GM12878 (cell line): ENCODE data around the gene IGLL5. TPM values are rescaled to one million over a fixed set of nuclear protein-coding genes. Genes with fewer than 3 reads are reported as not detected.

ENCODE experiments used
- ATAC-seq: fragments of 200-7000 bp; cut with Tn5 transposase; 3 replicates; pipeline ENCODE4 v1.9.1; 2020; ENCODE audit warnings: mild to moderate bottlenecking, moderate library complexity
- BruUV-seq: library from RNA; stranded (reverse); fragments of 400-500 nt; replicated peaks from 2 replicates; lab custom pipeline; 2021; lab: Mats Ljungman, UMichigan
- CTCF ChIA-PET: fragments of 300-600 bp; sonication (Branson Sonifier 250); formaldehyde crosslinking; extraction: SDS; loops from one replicate; lab custom pipeline; 2021; ENCODE audit warnings: inconsistent platforms; lab: Yijun Ruan, JAX
- POLR2A ChIA-PET: fragments of 350-600 bp; formaldehyde crosslinking; extraction: SDS; loops from one replicate; lab custom pipeline; 2021; ENCODE audit warnings: inconsistent platforms; lab: Charles Lee
- RAD21 ChIA-PET: fragments of 300-600 bp; sonication (Branson Sonifier 250); formaldehyde crosslinking; loops from one replicate; lab custom pipeline; 2023; ENCODE audit warnings: antibody characterized with exemption; ENCODE audit not compliant: unreplicated experiment; lab: Charles Lee
- SMC1A ChIA-PET: fragments of 300-600 bp; sonication (Branson Sonifier 250); formaldehyde crosslinking; loops from one replicate; lab custom pipeline; 2023; ENCODE audit not compliant: unreplicated experiment, uncharacterized antibody; lab: Charles Lee
- DNase-seq: peaks from one replicate; pipeline ENCODE4 v3.0.0-alpha.2; 2011; ENCODE audit warnings: low read depth, low spot score
- FAIRE-seq: peaks from 3 replicates; lab custom pipeline; 2011; peaks lifted over from hg19 to GRCh38; lab: Jason Lieb, UNC
- H2AFZ ChIP-seq: 2 replicates; pipeline ENCODE4 v1.6.0; 2011; ENCODE audit warnings: low read depth, low read length, control low read depth; ENCODE audit not compliant: control insufficient read depth
- H3K27ac ChIP-seq: 2 replicates; pipeline ENCODE4 v1.5.1; 2011; ENCODE audit warnings: control low read depth; ENCODE audit not compliant: control insufficient read depth, insufficient read depth
- H3K27me3 ChIP-seq, 2 experiments: replicated peaks in 1 of 2; 2 replicates each; pipeline versions ENCODE4 v1.6.0 to v1.6.1; 2011; ENCODE audit warnings: low read length in 1 of 2; ENCODE audit not compliant: control insufficient read depth in 2 of 2, insufficient read depth in 2 of 2
- H3K36me3 ChIP-seq, 2 experiments: 2 replicates each; pipeline ENCODE4 v1.5.1; 2011; ENCODE audit warnings: low read length in 1 of 2; ENCODE audit not compliant: control insufficient read depth in 2 of 2, insufficient read depth in 2 of 2
- H3K4me1 ChIP-seq: 2 replicates; pipeline ENCODE4 v1.6.1; 2011; ENCODE audit warnings: mild to moderate bottlenecking, low read length, moderate library complexity, mixed read lengths; ENCODE audit not compliant: control insufficient read depth, insufficient read depth
- H3K4me2 ChIP-seq: 2 replicates; pipeline ENCODE4 v1.6.0; 2011; ENCODE audit warnings: control low read depth; ENCODE audit not compliant: control insufficient read depth, insufficient read depth
- H3K4me3 ChIP-seq: fragments of 200-600 bp; sonication (generic); 2 replicates; pipeline ENCODE4 v1.5.1; 2016
- H3K79me2 ChIP-seq: 2 replicates; pipeline ENCODE4 v1.6.0; 2011; ENCODE audit warnings: low read length; ENCODE audit not compliant: control insufficient read depth, insufficient read depth
- H3K9ac ChIP-seq: 2 replicates; pipeline ENCODE4 v1.8.0; 2011; ENCODE audit warnings: low read length, control low read depth, mixed read lengths; ENCODE audit not compliant: control insufficient read depth, insufficient read depth
- H3K9me3 ChIP-seq: replicated peaks from 3 replicates; pipeline ENCODE4 v1.5.1; 2011; ENCODE audit warnings: mild to moderate bottlenecking, low read length; ENCODE audit not compliant: control insufficient read depth, insufficient read depth
- H4K20me1 ChIP-seq: 2 replicates; pipeline ENCODE4 v1.6.0; 2011; ENCODE audit not compliant: control insufficient read depth, insufficient read depth
- BHLHE40 ChIP-seq, 2 experiments: fragments of 450-650 bp in 1 of 2; IDR thresholded peaks; 2 replicates each; pipeline ENCODE4 v1.6.1; 2011 to 2017; ENCODE audit warnings: low read depth in 2 of 2, borderline replicate concordance in 1 of 2, improper control_type of control experiment in 1 of 2, low read length in 1 of 2, mild to moderate bottlenecking in 1 of 2
- MTA2 ChIP-seq: fragments of 450-650 bp; IDR thresholded peaks from 2 replicates; pipeline ENCODE4 v1.6.1; 2016; ENCODE audit warnings: low read depth, mild to moderate bottlenecking, moderate library complexity
- RAD21 ChIP-seq: IDR thresholded peaks from 2 replicates; pipeline ENCODE4 v1.6.1; 2011; ENCODE audit warnings: mild to moderate bottlenecking, low read depth, low read length, moderate library complexity; ENCODE audit not compliant: insufficient read depth
- ZBTB4 ChIP-seq: fragments of 450-650 bp; formaldehyde crosslinking; IDR thresholded peaks from 2 replicates; pipeline ENCODE4 v1.4.0; 2022; ENCODE audit warnings: mild to moderate bottlenecking, moderate library complexity
- ZNF687 ChIP-seq: fragments of 450-650 bp; IDR thresholded peaks from 2 replicates; pipeline ENCODE4 v1.6.1; 2017; ENCODE audit warnings: mild to moderate bottlenecking, moderate library complexity
- WGBS: methylation state at CpG from one replicate; pipeline ENCODE4 v1.1.6; 2016; ENCODE audit warnings: low lambda C conversion rate; ENCODE audit not compliant: insufficient replicate concordance, insufficient coverage; ENCODE audit errors: missing lambda C conversion rate; 5-methylcytosine and 5-hydroxymethylcytosine counted together
- in situ Hi-C: fragments of 300-500 bp; cut with MboI; formaldehyde crosslinking; loops from 9 replicates; pipeline ENCODE4 v1.14.3; 2018; ENCODE audit warnings: mixed read lengths
- intact Hi-C: fragments of 100-400 bp; cut with micrococcal nuclease; formaldehyde crosslinking; loops from one replicate; pipeline ENCODE4 v1.14.2; 2022; ENCODE audit not compliant: unreplicated experiment
- polyA plus RNA-seq, 11 experiments: library from polyadenylated mRNA; depleted of rRNA in 4 of 11; unstranded in 6 of 11; stranded (reverse) in 5 of 11; fragments of >200 nt; fragmentation: Nextera tagmentation in 4 of 11; fragmentation: Illumina TruSeq in 1 of 11; extraction: Ambion mirVana in 4 of 11; extraction: Trizol in 1 of 11; gene quantifications; 1 replicate in 1 of 11; 2 replicates in 10 of 11; pipeline versions ENCODE4 v1.2.1 to v1.2.3, GENCODE V29; 2011 to 2016; ENCODE audit warnings: inconsistent platforms in 2 of 11, missing spikeins in 2 of 11, low read depth in 1 of 11
- total RNA-seq, 4 experiments: library from RNA; depleted of rRNA in 3 of 4; stranded (reverse); fragments of >200 nt in 3 of 4; fragmentation: Illumina TruSeq in 1 of 4; extraction: Trizol in 1 of 4; gene quantifications; 2 replicates each; pipeline versions ENCODE4 v1.2.1 to v1.2.3, GENCODE V29; 2013 to 2021

IGLL5 gene
- total and polyA plus RNA-seq, 10 of the 15 experiments (the other 5 are each of a cell fraction or from before 2014, with no cell fraction given), result not detected

- TF ChIP-seq MTA2, result no peak
- TF ChIP-seq BHLHE40 (IDR thresholded peaks at IDR 0.05; ENCODE audit: borderline replicate concordance in 1 of 2, low read depth in 2 of 2, low read length in 1 of 2), result 0 out of 4 replicates have a peak, but pooled peaks of 1 of the 2 experiments have one; percentile 12
- peak; percentile 8 for ATAC-seq
- ChIA-PET SMC1A (interaction anchor here (1.1 to 15.9 kb wide), 10 partner anchors 10 to 766 kb away, joined by 3 to 154 read pairs (median 30); no protein-coding TSS in a partner anchor), RAD21 (interaction anchor here (0.9 to 16.2 kb wide), 12 partner anchors 21 to 904 kb away, joined by 3 to 255 read pairs (median 8); no protein-coding TSS in a partner anchor), POLR2A (interaction anchor here (1.6 to 10.1 kb wide), 5 partner anchors 33 to 823 kb away, joined by 4 to 153 read pairs (median 38); no protein-coding TSS in a partner anchor), CTCF (interaction anchor here (1.1 to 21.7 kb wide), 7 partner anchors 8 to 739 kb away, joined by 5 to 551 read pairs (median 57); no protein-coding TSS in a partner anchor)
- H3K36me3 ChIP-seq, result no peaks in the 10 kb centered on the region
- H3K4me3 ChIP-seq, result no peak overlapping the region
- H3K9ac ChIP-seq, result peak overlapping the region; percentile 74
- H4K20me1 ChIP-seq, result no peaks in the 10 kb centered on the region
- no peaks in the 10 kb centered on the region; the same call in 2 of the 3 replicates for H3K9me3 ChIP-seq
- no peak for DNase-seq
- no peak overlapping the region for H2AFZ ChIP-seq
- peak overlapping the region; percentile 99 for H3K27ac ChIP-seq
- intact Hi-C loops (loop anchor here (1.0 kb wide), 2 partner anchors 32 to 78 kb away; no protein-coding TSS in a partner anchor), in situ Hi-C loops (no loop called here)
- no peaks in the 10 kb centered on the region for H3K27me3 ChIP-seq
- FAIRE-seq, result no peak
- H3K79me2 ChIP-seq, result peaks cover 54% of the 10 kb centered on the region
- BruUV-seq, result no TSS peak
- peak overlapping the region; percentile 51 for H3K4me2 ChIP-seq
- 56% methylated on average over 11 of the region's 11 CpGs for WGBS
- H3K4me1 ChIP-seq, result peaks cover 93% of the 10 kb centered on the region
Observed at GRCh38 chr22:22934543-22935055, 47.0 kb downstream of the IGLL5 start.

GRCh38 chr22:22935056-22935545 lies 47.5 kb downstream of the IGLL5 start:
- Histone ChIP-seq H3K4me1 (peaks cover 92% of the 10 kb centered on the region), H3K27me3 (no peaks in the 10 kb centered on the region), H3K4me2 (peak overlapping the region; percentile 51), H3K9me3 (no peaks in the 10 kb centered on the region; the same call in 2 of the 3 replicates), H4K20me1 (no peaks in the 10 kb centered on the region), H3K36me3 (no peaks in the 10 kb centered on the region), H3K27ac (peak overlapping the region; percentile 99), H3K4me3 (0 out of 2 replicates have a peak overlapping the region, but pooled peaks have one; percentile 9), H2AFZ (no peak overlapping the region), H3K9ac (peak overlapping the region; percentile 74), H3K79me2 (peaks cover 50% of the 10 kb centered on the region)
- ChIA-PET CTCF (interaction anchor here (0.6 to 21.7 kb wide), 24 partner anchors 7 to 905 kb away, joined by 3 to 551 read pairs (median 7); no protein-coding TSS in a partner anchor), RAD21 (interaction anchor here (0.7 to 16.2 kb wide), 30 partner anchors 10 to 904 kb away, joined by 3 to 255 read pairs (median 7); partner anchors contain the start of gene RAB36), SMC1A (interaction anchor here (0.7 to 15.9 kb wide), 29 partner anchors 10 to 892 kb away, joined by 3 to 154 read pairs (median 4); no protein-coding TSS in a partner anchor), POLR2A (interaction anchor here (0.7 to 10.1 kb wide), 17 partner anchors 10 to 891 kb away, joined by 3 to 153 read pairs (median 4); partner anchors contain the start of gene RAB36)
- TSS peak; percentile 78 for BruUV-seq
- in situ Hi-C loops, result no loop called here
- DNase-seq, result no peak
- FAIRE-seq, result no peak
- peak; percentile 46 for ATAC-seq
- WGBS, result 10% methylated on average over 3 of the region's 3 CpGs
- intact Hi-C loops, result loop anchor here (1.0 kb wide), 2 partner anchors 33 to 79 kb away; no protein-coding TSS in a partner anchor
- TF ChIP-seq ZNF687 (peak; percentile 87), ZBTB4 (peak; percentile 52; the same call in 1 of the 2 replicates), RAD21 (no peak), MTA2 (no peak)
